GM11168 (cell line): ENCODE results near the gene ATF7.
"Not testable (repeated sequence)": the region's sequence is repeated elsewhere in the genome, so short reads cannot be mapped to it uniquely, and the experiment has no call there.

Experiments
- in situ Hi-C: fragments of 300-500 bp; cut with MboI; formaldehyde crosslinking; loops from one replicate; pipeline ENCODE4 v1.12.0; 2022; ENCODE audit warnings: low sequenced_read_pairs; ENCODE audit not compliant: unreplicated experiment

The ATF7 gene

DNA sequence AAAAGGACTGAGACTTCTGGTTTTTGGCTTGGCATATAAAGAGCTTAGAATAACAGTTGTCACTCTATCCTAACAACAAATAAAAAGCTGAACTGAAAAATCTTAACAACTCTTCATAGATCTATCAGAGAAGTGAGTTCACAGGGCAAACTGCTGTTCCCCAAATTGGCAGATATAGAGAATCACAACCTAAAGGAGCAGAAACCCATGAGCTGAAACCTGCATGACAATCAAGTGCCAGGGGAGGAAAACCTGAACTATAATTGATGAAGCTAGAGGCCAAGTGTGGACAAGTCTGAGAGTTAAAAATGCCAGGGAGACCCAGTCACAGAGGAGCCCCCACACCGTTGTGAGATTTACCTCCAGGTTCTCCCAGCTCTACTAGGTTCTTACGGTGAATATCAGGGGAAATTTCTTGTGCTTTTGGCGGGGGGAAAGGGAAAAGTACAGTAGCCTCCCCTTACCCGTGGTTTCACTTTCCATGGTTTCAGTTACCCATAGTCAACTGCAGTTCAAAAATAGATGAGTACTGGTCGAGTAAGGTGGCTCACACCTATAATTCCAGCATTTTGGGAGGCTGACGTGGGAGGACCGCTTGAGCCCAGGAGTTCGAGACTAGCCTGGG lies 53.9 kb downstream of the ATF7 start:
- in situ Hi-C loops, result no loop called here

DNA sequence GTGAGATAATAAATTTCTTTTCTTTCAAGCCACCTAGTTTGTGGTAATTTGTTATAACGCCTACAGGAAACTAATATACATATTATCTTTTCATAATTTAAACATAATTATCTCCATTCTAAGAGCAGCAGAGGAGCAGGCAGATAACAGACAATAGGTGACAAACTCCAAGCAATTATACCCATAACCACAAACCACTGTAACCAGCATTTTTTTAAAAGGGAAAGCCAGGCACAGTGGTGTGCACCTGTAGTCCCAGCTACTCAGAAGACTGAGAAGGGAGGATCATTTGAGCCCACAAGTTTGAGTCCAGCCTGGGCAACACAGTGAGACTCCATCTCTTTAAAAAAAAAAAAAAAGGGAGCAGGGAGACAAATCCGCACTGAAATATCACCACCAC lies 54.9 kb downstream of the ATF7 start:
- in situ Hi-C loops, result no loop called here

DNA sequence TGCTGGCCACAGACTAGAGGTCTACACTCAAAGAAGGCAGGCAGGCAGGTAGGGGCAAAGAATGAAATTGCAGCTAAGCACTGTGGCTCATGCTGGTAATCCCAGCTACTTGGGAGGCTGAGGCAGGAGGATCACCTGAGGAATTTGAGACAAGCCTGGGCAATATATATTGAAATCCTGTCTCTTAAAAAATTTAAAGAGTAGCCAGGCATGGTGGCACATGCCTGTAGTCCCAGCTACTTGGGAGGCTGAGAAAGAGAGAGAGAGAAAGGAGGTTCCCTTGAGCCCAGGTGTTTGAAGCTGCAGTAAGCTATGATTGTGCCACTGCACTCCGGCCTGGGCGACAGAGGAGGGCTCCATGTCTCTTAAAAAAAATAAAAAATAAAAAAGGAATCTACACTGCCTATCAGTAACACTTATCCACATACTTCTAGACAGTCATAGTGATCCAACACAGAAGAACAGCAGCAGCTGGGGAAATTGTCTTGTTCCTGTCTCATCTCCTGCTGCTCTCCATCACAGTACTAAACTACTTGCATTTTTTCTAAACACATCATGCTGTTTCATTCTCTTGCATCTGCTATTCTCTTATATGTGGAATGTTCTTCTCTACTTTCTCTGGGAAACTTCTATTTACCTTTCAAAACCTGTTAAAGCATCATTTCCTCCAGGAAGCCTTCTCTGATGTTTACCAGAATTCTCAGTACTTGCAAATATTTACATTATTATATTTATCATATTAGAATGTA lies 57.2 kb downstream of the ATF7 start:
- in situ Hi-C loops, result no loop called here

DNA sequence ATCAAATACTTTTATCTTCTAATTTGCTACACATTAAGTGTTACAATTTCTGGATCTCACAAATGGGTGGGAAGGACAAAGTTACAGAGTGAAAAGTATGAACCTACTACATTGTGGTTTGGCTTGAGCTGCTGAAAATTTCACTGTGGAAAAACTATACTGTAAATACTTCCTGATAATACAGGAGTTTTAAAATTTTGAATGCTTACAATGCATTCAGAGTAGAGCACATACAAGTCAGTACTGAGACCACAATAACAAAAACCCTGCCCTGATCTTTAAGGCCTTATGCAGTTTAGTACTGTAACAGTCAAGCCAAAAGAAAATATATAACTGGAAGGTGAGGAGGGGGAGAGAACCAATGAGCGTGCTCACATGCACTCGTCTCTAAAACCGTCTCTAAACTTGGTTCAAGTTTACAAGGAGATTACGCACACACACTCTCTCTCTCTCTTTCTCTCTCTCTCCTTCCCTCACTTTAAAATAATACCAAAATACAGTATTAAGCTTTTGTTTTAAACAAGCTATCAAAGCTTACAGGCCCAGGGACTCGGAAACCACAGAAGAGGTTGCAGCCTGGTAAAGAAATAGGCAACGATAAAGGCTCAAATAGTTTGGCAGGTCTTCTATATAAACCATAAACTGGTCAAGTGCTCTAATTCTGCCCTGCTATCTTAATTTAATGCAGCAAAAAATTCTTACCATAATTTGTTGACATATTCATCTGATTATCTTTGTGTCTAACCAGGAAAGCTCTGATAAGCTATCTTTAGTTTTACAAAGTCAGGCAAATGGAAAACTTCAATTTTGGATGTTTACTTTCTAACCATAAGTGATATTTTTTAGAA lies 58.0 kb downstream of the ATF7 start:
- in situ Hi-C loops, result no loop called here

DNA sequence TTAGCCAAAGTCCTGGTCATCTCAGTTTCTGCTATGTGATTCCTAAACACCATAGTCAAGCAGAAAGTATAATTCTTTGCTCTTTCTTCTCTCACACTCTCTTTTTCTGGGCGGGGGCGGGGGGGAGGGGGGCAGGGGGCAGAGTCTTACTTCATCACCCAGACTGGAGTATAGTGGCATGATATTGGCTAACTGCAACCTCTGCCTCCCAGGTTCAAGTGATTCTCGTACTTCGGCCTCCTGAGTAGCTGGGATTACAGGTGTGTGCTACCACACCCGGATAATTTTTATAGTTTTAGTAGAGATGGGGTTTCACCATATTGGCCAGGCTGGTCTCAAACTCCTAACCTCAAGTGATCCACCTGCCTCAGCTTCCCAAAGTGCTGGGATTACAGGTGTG lies 60.8 kb downstream of the ATF7 start:
- in situ Hi-C loops, result not testable (repeated sequence)

DNA sequence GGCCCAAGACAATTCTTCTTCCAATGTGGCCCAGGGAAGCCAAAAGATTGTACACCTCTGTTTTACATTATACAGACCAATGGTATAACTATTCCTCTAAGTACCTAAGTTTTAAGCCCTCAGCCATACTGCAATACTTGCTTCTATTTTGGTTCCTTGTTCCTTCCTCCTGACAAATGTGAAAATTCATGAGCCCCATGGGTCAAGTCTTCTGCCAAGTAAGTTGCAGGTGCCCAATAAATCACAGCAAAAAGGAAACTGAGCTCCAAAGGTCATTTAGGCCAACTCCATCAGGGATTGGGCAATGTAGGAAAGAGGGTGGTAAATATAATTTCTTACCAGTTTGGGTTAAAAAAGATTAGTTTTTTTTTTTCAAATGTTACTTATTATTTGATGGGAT lies 61.2 kb downstream of the ATF7 start:
- in situ Hi-C loops, result no loop called here

DNA sequence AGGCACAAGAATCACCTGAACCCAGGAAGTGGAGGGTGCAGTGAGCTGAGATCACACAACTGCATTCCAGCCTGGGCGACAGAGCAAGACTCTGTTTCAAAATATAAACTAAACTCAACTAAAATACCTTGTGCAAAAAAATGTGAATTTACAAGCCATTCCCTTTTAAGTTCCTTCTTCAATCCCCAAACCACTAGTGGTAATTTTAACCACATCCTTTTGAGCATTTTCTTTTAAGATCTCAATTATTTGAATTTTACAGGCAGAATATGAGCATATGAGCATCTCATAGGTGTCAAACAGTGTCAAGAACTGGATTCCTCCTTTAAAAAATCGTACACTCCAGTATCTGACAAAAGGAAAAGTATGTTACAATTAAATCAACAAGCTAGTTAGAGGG lies 61.9 kb downstream of the ATF7 start:
- in situ Hi-C loops, result no loop called here

DNA sequence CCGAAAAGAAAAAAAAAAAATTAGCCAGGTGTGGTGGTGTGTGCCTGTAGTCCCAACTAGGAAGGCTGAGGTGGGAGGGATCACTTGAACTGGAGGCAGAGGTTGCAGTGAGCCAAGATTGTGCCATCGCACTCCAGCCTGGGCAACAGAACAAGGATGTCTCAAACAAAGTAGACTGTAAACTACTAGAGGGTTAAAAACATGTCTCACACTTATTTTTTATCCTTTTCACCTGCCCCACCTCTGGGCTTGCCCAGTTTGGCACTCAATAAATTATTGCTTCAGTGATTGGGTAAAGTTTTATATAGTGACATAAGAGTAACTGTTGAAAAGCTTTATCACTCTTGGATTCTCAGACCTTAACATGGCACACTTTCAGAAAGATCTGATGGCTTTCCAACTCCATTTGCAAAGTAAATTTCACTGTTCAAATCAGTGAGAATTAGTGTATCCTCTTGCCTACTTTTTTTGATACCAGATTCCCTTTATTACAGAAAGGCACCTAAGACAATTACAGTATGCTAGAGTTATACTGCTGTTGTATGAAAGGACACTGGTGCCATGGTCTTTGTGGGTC lies 62.6 kb downstream of the ATF7 start:
- in situ Hi-C loops, result no loop called here

DNA sequence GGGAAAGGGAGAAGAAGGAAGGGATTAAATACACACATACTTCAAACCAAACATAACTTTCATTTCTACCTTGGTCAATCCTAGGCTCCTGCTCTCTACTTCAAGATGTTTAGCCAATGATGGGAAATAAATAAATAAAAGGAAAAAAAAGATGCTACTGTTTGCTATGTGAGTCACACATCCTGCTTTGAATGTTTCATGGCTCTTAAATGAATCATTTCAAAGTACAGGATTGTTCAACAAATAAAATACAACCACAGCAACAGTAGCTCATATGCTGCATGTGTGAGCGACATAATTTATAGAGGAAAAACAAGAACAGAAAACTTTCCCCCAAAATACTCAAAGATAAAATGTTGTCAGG lies 64.6 kb downstream of the ATF7 start:
- in situ Hi-C loops, result no loop called here

DNA sequence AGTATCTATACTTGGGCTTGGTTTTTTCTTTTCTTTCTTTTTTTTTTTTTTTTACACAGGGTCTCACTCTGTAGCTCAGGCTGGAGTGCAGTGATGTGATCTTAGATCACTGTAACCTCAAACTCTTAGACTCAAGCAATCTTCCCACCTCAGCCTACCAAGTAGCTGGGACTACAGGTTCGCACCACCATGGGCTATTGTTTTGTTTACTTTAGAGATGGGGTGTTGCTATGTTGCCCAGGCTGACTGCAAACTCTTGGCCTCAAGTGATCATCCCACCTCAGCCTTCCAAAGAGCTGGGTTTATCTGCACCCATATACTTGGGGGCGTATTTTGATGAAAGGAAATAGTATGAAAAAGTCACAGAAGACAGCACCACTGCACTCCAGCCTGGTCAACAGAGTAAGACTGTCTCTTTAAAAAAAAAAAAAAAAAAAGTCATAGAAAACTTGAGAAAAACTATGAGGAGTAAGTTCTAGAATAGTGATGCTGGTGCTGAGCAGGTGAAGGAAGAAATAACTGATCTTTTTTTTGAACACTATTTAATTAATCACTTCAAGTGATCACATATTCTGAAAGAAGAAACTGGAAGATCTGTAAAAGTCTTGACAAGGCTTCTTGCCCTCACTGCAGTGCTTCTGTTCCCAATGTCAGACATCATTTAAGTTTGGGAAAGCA lies 65.1 kb downstream of the ATF7 start:
- in situ Hi-C loops, result no loop called here

DNA sequence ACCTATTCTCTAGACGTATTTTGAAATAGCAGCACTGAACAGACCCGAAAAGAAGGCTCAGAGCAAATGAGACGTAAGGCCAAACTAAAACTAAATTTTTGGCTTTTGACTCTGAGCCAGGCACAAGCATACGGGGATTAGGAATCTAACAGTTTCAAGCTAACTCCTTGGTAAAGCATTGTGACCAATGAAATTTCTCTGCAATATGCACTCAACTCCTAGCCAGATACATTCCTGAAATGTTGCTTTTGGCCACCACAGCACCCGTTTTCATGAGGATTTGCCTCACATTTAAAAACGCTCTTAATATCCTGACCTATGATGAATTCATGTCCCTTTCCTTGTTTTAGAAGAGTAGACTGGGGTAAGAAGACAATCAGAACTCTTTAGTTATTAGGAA lies 65.8 kb downstream of the ATF7 start:
- in situ Hi-C loops, result no loop called here

DNA sequence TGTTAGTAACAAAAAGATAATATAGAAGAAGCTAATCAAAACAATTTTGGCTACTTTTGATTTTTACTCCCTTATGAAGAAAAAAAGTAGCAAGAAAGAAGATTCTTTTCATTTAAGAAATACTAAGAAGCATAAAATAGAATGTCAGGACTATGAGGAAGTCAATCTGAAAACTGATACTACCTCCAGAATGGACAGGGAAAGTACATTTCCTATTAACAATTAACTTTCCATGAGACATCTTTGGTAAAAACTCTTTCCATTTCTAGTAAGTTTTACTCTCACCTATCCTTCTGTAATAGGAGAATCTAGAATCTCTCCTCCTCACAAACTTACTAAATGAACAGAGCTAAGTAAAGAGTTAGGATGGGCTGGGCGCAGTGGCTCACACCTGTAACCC lies 67.6 kb downstream of the ATF7 start:
- in situ Hi-C loops, result no loop called here

DNA sequence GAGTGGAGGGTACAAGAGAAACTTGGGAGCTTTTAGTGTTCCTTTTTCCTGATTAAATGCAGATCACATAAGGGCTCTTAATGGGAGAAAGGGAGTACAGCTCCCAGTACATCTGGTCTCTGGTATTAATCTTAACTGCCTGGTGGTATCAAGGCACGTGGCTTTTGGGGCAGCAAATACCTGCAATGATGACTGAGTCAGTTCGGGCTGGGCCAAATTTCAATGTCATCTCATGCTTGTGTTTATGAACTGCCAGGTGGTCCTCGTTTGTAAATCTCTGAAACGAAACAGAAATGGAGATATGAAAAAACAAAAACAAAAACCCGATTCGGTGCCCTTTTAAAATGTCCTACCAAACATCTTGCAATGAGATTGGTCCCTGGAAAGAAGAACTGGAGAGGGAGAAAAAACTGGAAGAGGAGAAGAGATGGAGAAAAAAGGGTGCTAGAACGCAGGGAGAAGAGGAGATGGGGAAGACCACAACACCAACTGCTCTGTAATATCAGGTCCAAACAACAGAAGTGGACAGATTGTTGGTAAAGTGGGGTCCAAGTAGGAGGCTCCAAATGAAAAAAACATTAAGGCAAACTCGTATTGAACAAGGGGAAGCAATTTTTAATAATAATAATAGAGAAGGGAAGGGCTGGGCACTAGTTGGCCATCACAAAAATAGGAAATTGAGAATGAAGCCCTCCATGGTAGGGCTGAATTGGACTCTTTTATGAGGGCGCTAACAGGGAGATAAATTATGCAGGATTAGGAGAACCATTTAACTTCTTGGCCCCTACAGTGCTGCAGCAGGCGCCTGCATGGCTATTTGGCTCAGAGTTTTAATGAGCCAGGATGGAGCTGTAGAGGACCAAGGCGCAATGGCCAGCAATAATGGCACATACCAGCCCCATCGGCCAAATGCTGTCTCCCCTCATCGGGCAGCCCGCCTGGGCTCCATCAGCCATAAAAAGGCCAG lies 73.5 kb downstream of the ATF7 start:
- in situ Hi-C loops, result no loop called here

DNA sequence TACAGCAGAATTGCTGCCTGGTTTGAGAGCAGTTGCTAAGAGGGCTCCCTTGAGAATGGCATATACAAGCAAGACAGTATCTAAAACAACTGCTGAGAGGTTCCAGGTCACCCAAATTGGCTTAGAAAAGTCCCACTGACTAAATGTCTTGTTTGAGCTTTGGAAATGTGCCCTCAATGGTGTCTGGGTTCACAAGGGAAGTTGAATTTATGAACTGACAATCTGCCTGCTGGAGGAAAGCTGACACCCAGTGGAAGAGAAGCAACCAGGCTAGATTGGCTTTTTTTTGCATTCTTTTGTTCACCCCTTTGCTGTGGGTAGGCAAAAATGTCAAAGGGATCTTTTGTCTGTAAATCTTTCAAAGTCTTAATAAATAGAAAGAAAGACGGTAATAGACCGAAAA lies 74.3 kb downstream of the ATF7 start:
- in situ Hi-C loops, result no loop called here

DNA sequence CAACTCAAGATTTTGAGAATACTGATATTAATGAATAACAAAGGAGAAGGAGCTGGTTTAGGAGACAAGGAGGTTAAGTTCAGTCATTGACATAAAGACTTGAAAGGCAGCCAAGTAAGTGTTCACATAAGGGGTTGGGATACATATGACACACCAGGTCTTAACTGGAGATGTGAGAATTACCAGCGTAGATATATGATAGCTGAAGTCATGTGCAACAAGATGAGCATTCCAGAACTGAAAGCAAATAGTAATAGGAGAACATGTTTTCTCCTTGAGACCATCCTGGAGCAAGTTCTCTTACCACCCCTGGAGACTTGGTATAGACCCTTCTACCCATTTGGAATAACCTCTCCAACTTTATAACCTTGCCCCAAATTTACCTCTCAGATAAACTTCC lies 75.6 kb downstream of the ATF7 start:
- in situ Hi-C loops, result no loop called here

DNA sequence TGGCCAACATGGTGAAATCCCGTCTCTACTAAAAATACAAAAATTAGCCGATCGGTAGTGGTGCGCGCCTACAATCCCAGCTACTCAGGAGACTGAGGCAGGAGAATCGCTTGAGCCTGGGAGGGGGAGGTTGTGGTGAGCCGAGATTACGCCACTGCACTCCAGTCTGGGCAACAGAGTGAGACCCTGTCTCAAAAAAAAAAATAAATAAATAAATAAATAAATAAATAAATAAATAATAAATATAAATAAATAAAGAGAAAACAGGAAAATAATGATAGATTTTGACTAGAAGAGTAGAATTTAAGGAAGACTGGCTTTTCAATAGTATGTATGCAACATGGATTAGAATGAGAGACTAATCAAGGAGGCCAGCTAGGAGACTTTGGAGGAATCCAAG lies 76.1 kb downstream of the ATF7 start:
- in situ Hi-C loops, result not testable (repeated sequence)

DNA sequence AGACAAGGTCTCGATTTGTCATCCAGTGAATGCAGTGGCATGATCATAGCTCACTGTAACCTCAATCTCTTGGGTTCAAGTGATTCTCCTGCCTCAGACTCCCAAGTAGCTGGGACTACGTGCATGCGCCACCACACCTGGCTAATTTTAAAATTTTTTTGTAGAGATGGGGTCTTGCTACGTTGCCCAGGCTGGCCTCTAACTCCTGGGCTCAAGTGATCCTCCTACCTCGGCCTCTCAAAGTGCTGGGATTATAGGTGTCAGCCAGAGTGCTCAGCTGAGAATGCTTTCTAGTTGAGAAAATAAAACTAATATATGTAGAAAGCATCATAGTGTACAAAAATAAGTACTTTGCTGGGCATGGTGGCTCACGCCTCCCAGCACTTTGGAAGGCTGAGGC lies 77.8 kb downstream of the ATF7 start:
- in situ Hi-C loops, result not testable (repeated sequence)

DNA sequence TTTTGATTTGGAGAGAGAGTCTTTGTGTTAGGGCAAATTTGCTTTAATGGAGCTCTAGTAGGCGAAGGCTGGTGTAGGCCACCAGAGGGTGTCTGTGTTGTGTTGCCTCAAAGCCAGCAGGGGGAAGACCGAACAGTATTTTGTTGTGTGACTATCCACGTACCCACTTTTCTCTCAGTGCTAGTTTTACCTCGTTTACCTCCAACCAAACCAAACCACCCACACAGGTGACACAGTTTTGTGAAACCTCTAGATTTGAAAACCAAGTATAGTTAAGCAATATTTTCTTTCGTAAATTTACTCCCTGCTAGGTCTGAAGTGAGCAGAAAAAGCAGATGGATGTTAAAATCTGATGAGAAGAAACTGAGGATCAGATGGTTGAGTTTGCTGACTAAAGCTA lies 82.6 kb downstream of the ATF7 start:
- in situ Hi-C loops, result no loop called here

DNA sequence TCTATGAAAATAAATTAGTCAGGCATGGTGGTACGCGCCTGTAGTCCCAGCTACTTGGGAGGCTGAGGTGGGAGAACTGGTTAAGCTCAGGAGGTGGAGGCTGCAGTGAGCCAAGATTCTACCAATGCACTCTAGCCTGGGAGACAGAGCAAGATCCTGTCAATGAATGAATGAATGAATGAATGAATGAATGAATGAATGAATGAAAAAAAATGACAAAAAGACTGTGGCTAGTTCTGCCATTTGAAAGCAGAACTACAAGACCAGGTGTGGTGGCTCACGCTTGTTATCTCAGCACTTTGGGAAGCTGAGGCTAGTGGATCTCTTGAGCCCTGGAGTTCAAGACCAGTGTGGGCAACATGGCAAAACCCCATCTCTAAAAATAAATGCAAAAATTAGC lies 86.7 kb downstream of the ATF7 start:
- in situ Hi-C loops, result loop anchor here (10.0 kb wide), 1 partner anchor 205 kb away; no protein-coding TSS in a partner anchor
